HG03378 (cell line): ENCODE data around the gene MARF1.
"Not testable (repeated sequence)": the region's sequence is repeated elsewhere in the genome, so short reads cannot be mapped to it uniquely, and the experiment has no call there.

Experiments used
- ATAC-seq: cut with Tn5 transposase; IDR thresholded peaks from one replicate; pipeline ENCODE4 v1.9.1; 2021; ENCODE audit warnings: mild to moderate bottlenecking, moderate library complexity; ENCODE audit not compliant: unreplicated experiment

MARF1 gene

DNA sequence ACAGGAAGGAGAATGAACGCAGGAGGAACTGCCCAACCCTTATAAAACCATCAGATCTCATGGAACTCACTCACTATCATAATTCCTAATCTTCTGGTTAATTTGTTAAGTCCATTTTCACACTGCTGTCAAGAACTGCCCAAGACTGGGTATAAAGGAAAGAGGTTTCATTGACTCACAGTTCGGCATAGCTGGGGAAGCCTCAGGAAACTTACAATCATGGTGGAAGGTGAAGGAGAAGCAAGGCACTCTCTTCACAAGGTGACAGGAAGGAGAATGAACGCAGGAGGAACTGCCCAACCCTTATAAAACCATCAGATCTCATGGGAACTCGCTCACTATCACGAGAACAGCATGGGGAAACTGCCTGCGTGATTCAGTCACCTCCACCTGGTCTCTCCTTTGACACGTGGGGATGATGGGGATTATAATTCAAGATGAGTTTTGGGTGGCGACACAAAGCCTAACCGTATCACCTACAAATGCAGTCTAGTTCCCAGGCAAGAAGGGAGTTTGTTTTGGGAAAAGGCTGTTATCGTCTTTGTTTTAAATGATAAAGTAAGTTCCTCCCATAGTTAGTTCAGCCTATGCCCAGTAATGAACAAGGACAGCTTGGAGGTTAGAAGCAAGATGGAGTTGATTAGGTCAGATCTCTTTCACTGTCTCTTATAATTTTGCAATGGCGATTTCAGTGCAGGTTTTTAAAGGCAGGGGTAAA lies 68.9 kb downstream of the MARF1 start:
- not testable (repeated sequence) for ATAC-seq

DNA sequence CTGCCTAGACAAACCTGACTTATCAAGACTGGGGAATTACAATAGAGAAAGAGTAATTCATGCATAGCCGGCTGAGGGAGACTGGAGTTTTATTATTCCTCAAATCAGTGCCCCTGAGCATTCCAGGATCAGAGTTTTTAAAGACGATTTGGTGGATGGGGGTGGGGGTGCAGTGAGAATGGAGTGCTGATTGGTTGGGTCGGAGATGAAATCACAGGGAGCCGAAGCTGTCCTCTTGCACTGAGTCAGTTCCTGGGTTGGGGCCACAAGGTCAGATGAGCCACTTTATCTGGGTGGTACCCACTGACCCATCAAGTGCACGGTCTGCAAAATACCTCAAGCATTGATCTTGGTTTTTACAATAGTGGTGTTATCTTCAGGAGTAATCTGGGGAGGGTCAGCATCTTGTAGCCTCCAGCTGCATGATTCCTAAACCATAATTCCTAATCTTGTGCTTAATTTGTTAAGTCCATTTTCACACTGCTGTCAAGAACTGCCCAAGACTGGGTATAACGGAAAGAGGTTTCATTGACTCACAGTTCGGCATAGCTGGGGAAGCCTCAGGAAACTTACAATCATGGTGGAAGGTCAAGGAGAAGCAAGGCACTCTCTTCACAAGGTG lies 69.6 kb downstream of the MARF1 start:
- ATAC-seq = no peak

GRCh38 chr16:15572329-15573001 lies 70.5 kb downstream of the MARF1 start:
- ATAC-seq = no peak

- no peak for ATAC-seq
Measured at GRCh38 chr16:15571557-15571956, 71.4 kb downstream of the MARF1 start.

DNA sequence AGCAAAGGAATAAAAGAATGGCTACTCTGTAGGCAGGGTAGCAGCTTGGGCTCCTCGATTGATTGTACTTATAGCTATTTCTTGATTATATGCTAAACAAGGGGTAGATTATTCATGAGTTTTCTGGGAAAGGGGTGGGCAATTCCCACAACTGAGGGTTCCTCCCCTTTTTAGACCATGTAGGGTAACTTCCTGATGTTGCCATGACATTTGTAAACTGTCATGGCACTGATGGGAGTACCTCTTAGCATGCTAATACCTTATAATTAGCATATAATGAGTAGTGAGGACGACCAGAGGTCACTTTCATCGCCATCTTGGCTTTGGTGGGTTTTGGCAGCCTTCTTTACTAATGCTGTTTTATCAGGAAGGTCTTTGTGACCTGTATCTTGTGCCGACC lies 72.3 kb downstream of the MARF1 start:
- ATAC-seq = not testable (repeated sequence)

DNA sequence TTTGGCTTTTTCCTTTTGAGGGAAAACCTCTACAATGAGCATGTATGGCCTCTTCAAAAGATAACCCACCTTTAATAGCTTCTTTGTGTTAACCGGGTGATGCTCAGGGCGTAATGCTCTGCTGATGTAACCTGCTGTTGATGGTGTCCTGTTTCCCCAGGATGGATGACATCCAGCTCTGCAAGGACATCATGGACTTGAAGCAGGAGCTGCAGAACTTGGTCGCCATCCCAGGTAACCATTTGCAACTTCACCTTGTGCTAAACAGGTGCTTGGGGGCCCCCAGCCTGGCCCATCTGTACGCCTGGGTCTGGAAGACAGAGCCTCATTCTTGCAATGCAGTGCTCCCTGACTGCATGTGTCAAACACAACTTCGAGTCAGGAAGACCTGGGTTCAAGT lies 75.1 kb downstream of the MARF1 start:
- ATAC-seq = no peak

GRCh38 chr16:15566095-15566494 lies 76.9 kb downstream of the MARF1 start:
- no peak for ATAC-seq

GRCh38 chr16:15564604-15565339 lies 78.2 kb downstream of the MARF1 start:
- ATAC-seq = no peak

- ATAC-seq = no peak
Measured at GRCh38 chr16:15559176-15559575, 83.8 kb downstream of the MARF1 start.

GRCh38 chr16:15557258-15557657 lies 85.7 kb downstream of the MARF1 start:
- no peak for ATAC-seq

DNA sequence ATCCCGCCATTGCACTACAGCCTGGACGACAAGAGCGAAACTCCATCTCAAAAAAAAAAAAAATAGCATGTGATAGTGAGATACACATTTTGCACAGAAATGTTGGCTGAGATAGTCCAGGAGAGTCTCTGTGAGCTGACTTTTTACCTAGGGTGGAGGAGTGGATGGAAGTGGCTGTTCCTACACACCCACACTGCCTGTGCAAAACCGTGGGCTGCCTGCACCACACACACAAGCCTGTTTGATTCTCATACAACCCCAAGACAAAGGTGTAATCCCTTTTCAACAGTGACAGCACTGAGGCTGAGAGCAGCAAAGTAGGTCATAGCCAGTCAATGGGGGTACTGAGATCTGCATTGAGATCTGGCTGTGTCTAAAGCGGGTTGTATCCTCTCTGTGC lies 86.8 kb downstream of the MARF1 start:
- ATAC-seq = no peak

GRCh38 chr16:15553313-15554088 lies 89.5 kb downstream of the MARF1 start:
- no peak for ATAC-seq

DNA sequence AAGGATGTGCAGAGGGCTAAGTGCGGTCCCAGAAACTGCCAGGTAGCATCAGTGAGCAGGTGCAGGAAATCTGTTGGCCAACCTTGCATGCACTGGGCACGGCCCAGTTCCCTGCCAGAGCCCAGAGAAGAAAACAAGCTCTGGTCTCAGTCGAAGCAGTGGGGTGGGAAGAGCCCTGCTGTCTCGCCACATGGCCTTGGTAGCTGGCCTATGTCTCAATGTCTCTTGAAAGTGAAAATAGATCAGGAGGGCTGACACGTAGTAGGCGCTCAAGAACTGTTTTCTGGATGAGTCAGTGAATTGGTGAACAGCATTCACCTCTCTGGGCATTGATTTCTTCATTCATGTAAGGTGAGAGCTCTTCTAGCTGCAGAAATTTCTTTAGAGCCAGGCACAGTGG lies 90.4 kb downstream of the MARF1 start:
- no peak for ATAC-seq

GRCh38 chr16:15548482-15548891 lies 94.5 kb downstream of the MARF1 start:
- no peak for ATAC-seq

DNA sequence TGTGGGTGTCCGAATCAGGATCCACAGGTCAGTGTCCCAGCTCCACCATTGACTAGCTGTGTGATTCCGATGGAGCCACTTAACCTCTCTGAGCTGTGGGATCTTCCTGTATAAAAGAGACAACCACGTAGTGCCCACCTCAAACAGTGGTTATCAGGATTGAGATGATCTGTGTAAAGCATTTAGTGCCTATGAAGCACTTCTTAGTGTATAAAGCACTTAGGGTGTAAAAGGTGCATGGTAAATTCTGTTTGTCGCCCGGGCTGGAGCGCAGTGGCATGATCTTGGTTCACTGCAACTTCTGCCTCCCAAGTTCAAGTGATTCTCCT lies 95.2 kb downstream of the MARF1 start:
- no peak for ATAC-seq

DNA sequence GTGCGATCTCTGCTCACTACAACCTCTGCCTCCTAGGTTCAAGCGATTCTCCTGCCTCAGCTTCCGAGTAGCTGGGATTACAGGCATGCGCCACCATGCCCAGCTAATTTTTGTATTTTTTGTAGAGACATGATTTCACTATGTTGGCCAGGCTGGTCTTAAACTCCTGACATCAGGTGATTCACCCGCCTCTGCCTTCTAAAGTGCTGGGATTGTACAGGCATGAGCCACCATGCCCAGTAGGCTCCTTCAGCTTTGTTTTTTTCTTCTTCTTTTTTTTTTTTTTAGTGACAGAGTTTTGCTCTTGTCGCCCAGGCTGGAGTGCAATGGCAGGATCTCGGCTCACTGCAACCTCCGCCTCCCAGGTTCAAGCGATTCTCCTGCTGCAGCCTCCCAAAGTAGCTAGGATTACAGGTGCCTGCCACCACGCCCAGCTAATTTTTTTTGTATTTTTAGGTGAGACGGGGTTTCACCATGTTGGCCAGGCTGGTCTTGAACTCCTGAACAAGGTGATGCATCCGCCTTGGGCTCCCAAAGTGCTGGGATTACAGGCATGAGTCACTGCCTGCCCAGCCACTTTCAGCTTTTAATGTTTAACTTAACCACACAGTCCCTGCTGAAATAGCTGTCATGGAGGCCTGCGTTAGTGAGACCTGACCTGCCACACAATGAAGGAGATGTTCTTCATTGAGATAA lies 95.7 kb downstream of the MARF1 start:
- ATAC-seq = not testable (repeated sequence)

DNA sequence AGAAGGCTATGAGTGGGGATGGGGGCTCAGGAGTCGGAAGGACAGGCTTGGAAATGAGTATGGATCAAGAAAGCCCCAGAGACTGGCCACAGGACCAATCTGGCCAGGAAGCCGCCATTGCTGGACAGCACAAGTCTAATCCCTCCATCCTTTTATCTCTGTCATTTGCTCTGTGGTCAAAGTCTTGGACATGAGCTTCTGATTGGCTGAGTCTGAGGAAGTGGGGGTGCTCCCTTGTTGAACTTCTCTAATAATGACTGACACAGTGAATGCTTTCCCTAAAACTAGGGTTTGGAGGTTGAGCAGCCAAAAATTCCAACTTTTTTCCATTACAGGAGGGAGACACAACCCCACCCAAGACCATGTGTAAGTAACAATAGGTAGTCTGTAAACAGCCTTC lies 97.4 kb downstream of the MARF1 start:
- no peak for ATAC-seq

GRCh38 chr16:15544405-15544804 lies 98.5 kb downstream of the MARF1 start:
- no peak for ATAC-seq
